RWPE2 (cell line): ENCODE results near the gene CCDC187.

Experiments used
- ATAC-seq: fragments of 200-7000 bp; cut with Tn5 transposase; 3 replicates; pipeline ENCODE4 v1.9.1; 2021; ENCODE audit warnings: low read depth
- DNase-seq: peaks from one replicate; pipeline ENCODE4 v3.0.0-alpha.2; 2020; ENCODE audit warnings: low spot score
- H3K27ac ChIP-seq: fragments of 450-650 bp; 2 replicates; pipeline ENCODE4 v1.5.1; 2017; ENCODE audit warnings: mild to moderate bottlenecking; ENCODE audit not compliant: poor library complexity, severe bottlenecking
- H3K27me3 ChIP-seq: fragments of 250-450 bp; sonication (Bioruptor Pico); 2 replicates; pipeline ENCODE4 v1.5.1; 2021; ENCODE audit warnings: mild to moderate bottlenecking, moderate library complexity; ENCODE audit not compliant: insufficient read depth, poor library complexity, severe bottlenecking
- H3K36me3 ChIP-seq: fragments of 250-450 bp; sonication (Bioruptor Pico); 2 replicates; pipeline ENCODE4 v1.5.1; 2020; ENCODE audit warnings: low read depth, mild to moderate bottlenecking, moderate library complexity
- H3K4me1 ChIP-seq: fragments of 250-450 bp; sonication (Bioruptor Pico); 2 replicates; pipeline ENCODE4 v1.5.1; 2021; ENCODE audit warnings: mild to moderate bottlenecking, moderate library complexity; ENCODE audit not compliant: insufficient read depth, poor library complexity, severe bottlenecking
- H3K4me3 ChIP-seq: fragments of 250-450 bp; sonication (Bioruptor Pico); 2 replicates; pipeline ENCODE4 v1.5.1; 2021; ENCODE audit warnings: mild to moderate bottlenecking, moderate library complexity; ENCODE audit not compliant: severe bottlenecking
- H3K9me3 ChIP-seq: fragments of 250-450 bp; sonication (Bioruptor Pico); 2 replicates; pipeline ENCODE4 v1.5.1; 2021; ENCODE audit warnings: mild to moderate bottlenecking, moderate library complexity; ENCODE audit not compliant: severe bottlenecking
- CTCF ChIP-seq: fragments of 450-650 bp; IDR thresholded peaks from one replicate; pipeline ENCODE4 v1.5.1; 2017; ENCODE audit warnings: mild to moderate bottlenecking, moderate library complexity; ENCODE audit not compliant: poor library complexity, severe bottlenecking

Gene CCDC187

GRCh38 chr9:136328011-136328621 lies 24.2 kb upstream of the CCDC187 start:
- no peaks in the 10 kb centered on the region for H3K9me3 ChIP-seq
- peak; percentile 62 for ATAC-seq
- no peaks in the 10 kb centered on the region for H3K36me3 ChIP-seq
- no peak overlapping the region for H3K27ac ChIP-seq
- no peak for TF ChIP-seq CTCF
- H3K4me3 ChIP-seq: peak overlapping the region; percentile 87
- DNase-seq: no peak
- peaks cover 3% of the 10 kb centered on the region for H3K4me1 ChIP-seq
- H3K27me3 ChIP-seq: no peaks in the 10 kb centered on the region

GRCh38 chr9:136327304-136327974 lies 23.5 kb upstream of the CCDC187 start, which contains the start of gene GPSM1:
Gene GPSM1, plus strand, starts transcription at chr9:136327539. Its CDS starts 157 bp downstream, at chr9:136327696.
- peaks cover 3% of the 10 kb centered on the region for H3K4me1 ChIP-seq
- H3K27ac ChIP-seq: no peak within 1 kb of the TSS
- no peaks in the 10 kb centered on the region for H3K9me3 ChIP-seq
- no peaks in the 10 kb centered on the region for H3K27me3 ChIP-seq
- H3K36me3 ChIP-seq: no peaks in the 10 kb centered on the region
- DNase-seq: no peak
- peak within 1 kb of the TSS; percentile 87 for H3K4me3 ChIP-seq
- peak; percentile 24; the same call in 2 of the 3 replicates for ATAC-seq
- no peak for TF ChIP-seq CTCF

- Histone ChIP-seq H3K4me1 (peaks cover 3% of the 10 kb centered on the region), H3K36me3 (no peaks in the 10 kb centered on the region), H3K27me3 (no peaks in the 10 kb centered on the region), H3K4me3 (no peak overlapping the region), H3K9me3 (no peaks in the 10 kb centered on the region), H3K27ac (no peak overlapping the region)
- no peak for ATAC-seq
- TF ChIP-seq CTCF: no peak
- no peak for DNase-seq
These were observed 22.9 kb upstream of the CCDC187 start for GRCh38 chr9:136326761-136327303.

GRCh38 chr9:136326061-136326760 lies 22.3 kb upstream of the CCDC187 start:
- no peak overlapping the region for H3K27ac ChIP-seq
- ATAC-seq (no peak), DNase-seq (no peak)
- H3K4me1 ChIP-seq: peaks cover 3% of the 10 kb centered on the region
- no peak for TF ChIP-seq CTCF
- H3K4me3 ChIP-seq: no peak overlapping the region
- no peaks in the 10 kb centered on the region for H3K36me3 ChIP-seq
- no peaks in the 10 kb centered on the region for H3K27me3 ChIP-seq
- H3K9me3 ChIP-seq: no peaks in the 10 kb centered on the region
